ENCODE measurements around the gene MRNIP. TPM values are rescaled to one million over a fixed set of nuclear protein-coding genes. Genes with fewer than 3 reads are reported as not detected.
A peak's percentile ranks its signal among the peaks of the same experiment; 100 is the strongest.

The MRNIP gene, protein sequence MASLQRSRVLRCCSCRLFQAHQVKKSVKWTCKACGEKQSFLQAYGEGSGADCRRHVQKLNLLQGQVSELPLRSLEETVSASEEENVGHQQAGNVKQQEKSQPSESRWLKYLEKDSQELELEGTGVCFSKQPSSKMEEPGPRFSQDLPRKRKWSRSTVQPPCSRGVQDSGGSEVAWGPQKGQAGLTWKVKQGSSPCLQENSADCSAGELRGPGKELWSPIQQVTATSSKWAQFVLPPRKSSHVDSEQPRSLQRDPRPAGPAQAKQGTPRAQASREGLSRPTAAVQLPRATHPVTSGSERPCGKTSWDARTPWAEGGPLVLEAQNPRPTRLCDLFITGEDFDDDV
- 25.7 TPM for total RNA-seq

DNA sequence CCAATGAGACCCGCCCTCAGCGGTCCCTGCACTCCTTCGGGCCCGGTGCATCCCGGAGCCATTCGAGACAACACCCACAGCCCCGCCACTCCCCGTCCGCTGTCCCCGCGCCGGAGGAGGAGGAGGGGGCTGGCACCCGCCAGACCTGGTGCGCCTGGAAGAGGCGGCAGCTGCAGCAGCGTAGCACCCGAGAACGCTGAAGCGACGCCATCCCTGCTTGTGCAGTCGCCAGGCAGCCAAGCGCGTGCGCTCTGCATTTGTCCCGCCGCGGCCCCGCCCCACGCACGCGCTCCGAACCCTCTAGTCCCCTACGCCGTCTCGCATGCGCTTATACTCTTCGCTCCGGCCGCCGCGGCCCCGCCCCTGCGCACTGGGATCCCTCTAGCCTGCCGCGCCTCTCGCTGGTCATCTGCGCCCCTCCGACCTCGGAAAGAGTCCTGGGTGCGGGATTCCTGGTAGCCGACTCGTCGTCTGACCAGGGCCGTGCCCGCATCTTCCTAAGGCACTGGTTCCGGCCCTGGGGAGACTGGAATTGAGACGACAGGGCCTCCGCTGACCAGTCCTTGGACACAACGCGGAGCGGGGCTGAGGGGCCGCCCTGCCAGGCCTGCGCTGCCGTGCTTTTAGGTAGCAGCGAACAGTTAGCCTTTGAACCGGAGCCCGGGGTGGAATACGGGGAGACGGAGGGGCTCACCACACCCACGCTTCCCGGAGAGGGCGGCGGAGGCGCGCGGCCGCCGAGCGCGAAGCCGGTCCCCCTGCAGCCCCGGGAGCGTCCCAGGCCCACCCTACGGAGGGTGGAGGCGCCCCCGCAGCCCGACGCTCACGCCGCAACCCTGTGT, at the start of gene MRNIP:
Gene MRNIP (minus strand): TSS at position 232 of the 842 bp plus-strand sequence. CDS start 21 bp downstream, at position 211.
- peak; percentile 90 for DNase-seq

DNA sequence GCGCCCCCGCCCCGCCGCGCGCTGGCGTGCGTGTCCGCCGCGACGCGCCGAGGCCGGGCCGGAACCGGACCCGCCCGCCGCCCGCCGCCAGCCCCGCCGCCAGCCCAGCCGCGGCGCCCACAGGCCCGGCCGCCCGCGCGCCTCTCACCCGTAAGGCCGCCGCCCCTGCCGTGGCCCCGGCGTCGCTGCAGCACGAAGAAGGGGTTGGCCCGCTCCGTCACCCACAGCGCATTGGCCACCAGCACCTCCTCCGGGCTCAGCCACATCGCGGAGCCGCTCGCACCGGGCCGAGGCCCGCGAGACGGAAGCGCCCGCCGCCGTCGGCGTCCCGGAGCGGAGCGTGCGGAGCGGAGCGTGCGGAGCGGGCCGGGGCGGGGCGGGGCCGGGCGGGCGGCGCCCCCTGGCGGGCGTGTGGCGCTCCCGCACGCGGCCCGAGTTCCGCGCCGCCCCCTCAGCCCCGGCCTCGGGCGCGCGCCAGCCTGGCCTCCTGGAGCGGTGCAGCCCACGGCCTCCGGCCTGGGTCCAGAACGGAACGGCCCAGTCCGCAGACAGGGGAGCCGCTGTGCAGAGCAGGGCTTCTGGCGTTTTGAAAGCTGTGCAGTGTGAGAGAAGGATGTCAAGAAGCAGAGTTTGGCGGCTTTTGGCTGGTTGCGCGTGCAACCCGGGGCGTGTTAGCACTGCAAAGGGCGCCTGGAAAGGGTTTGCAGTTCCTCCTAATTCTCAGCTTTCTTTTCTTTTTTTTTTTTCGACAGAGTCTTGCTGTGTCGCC, 49.1 kb upstream of the MRNIP start, which contains the start of gene TBC1D9B:
Gene TBC1D9B (minus strand): TSS at position 342 of the 769 bp plus-strand sequence. CDS start 76 bp downstream, at position 266.
- peak; percentile 64 for DNase-seq

DNA sequence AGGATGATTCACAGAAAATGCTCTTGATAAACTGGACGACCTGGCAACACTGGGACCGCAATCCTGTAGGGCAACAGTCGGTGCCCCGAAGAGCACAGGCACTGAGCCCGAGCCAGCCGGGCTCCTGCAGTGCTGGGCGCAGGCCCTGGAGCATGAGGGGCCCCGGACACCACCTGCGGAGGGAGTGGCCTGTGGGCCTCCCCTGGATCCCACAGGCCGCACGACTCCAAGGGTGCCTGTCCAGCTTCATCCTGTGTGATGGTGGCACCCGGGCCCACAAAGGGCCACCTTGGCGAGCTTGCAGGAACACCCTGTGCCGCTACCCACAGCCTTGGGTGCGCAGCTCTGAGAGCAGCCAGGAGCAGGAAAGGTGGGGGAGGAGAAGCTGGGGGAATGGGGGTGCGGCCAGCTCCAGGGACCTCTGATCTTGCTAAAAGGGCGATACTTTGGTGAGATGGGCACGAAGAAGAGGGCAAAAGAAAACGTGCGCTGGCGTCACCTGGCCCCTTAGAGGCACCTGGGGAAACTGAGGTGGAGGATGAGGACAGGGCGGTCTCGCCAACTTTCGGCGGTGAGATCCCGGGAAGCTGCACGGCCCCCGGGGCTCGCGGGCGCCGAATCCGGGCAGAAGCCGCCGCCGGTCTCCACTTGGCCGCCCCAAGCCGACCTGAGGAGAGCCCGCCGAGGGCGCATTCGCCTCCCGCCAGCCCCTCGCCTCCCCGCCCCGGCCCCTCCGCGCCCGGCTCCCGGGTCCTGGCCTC, 48.4 kb upstream of the MRNIP start:
- no peak for DNase-seq

DNA sequence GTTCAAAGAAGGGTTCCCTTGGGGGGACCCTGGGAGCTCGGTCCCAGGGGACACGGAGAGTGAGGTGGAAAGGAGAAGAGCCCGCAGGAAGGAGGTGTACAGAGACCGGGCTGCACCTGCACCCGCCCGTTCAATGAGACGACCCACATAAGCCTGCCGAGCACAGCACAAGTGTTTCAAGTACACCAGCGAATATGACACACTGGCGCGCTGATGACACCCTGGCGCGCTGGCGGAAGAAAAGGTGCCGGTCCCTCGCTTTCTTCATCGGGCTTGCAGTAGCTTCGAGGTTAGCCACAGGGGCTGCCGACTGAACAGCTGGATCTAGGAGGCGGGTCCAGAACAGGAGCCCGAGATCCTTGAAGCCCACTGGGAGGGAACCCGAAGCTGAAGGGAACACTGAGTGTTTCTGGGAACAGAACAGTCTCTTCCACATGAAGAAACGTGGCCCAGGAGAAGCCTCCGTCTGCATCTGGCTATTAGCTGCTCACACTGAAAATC, 47.7 kb upstream of the MRNIP start:
- no peak for DNase-seq

DNA sequence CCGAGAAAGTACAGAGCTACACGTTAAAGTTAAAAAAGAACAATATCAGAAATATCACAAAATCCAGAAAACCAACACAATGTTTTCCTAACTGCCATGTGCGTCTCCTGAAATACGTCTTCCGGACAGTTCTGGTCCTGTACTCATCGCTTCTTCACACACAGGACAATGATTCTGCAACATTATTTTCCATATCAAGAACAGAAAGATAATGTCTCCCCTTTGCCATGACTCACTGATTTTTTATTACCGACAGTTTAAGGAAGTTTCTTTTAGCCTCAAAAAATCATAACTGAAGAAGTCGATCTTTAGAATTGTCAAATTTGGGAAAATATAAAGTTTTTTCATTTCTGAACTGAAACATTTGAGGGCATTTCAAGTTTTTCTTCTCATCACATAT, 46.5 kb upstream of the MRNIP start:
- no peak for DNase-seq

DNA sequence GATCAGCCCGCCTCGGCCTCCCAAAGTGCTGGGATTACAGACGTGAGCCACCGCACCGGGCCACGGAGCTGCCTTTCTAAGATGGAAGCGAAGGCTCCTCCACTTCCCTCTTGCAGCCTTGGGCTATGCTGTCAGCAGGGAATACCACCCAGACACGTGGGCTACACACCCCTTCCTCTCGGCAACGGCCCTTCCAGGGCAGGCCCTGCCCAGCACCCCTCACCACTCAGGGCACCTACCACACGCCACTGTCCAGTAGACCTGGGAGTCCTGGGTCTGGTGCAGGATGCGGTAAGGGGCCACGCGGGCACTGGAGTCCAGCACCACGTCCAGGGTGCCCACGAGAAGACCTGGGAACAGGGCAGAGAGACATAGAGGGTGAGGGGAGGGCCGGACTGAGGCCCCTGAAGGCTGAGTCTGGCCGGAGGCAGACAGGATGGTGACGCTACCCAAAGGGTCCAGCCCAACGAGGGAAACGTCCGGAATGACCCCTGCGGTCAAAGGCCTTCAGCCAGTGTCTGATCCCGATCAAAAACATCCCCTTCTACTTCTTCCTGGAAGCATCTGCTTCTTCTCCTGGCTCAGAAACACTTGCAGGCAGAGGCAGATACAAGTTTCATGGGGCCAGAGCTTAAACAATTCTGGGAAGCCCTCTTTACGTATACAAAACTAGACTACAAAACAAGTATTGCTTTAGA, 46.0 kb upstream of the MRNIP start:
- DNase-seq = no peak

DNA sequence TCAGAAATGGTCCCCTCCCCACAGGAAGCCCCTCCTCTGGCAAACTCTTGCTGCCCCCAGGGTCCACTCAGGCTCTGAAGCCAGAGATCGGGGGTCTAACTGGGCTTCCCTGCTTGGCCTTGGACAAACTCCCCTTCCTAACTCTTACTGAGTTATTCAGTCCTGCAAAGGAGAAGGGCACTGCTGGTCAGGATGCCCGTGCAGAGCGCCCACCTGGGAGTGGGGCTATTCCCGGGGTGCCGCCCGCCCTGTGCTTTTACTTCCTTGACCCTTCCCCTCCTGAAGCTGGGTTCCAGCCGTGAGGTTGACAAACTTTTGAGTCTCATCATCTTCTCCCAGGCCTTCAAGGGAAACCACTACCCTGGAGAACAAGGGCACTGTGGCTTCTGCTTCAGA, 44.1 kb upstream of the MRNIP start:
- DNase-seq = no peak

DNA sequence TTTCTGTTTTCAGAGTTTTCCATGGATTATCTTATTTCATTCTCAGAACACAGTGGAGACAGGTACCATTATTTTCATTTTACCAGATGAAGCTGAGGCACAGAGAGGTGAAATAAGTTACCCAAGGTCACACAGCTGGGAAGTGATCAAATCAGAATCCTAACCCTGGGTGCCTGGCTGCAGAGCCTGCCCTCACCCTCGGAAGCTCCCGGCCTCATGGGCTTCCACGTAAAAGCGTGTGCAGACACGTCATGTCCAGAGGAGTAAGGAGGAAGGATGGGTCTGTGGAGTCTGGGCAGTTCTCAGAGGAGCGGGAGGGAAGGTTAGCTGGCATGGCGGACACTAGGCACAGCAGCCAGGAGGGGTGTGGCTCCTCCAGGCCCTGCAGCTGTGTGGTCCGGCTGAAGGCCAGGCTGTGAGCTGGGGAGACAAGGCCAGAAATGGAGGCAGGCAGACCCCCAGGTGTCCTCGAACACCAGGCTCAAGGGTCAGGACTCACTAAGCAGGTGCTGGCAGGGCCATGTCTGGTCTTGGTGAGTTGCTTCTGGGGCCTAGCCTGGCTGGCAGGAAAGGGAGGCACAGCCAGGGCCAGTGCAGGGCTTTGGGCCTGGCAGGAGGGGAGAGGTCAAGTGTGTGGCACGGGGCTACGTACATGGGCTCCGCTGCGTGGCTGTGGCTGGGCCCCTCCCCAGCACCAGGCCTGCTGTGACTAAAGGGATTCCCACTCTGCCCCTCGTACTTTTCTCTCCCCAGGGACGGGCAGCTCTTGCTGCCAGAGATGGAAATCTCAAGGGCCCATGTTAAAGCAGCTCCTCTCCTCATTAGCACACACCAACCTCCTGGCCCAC, 43.5 kb upstream of the MRNIP start:
- DNase-seq = no peak

DNA sequence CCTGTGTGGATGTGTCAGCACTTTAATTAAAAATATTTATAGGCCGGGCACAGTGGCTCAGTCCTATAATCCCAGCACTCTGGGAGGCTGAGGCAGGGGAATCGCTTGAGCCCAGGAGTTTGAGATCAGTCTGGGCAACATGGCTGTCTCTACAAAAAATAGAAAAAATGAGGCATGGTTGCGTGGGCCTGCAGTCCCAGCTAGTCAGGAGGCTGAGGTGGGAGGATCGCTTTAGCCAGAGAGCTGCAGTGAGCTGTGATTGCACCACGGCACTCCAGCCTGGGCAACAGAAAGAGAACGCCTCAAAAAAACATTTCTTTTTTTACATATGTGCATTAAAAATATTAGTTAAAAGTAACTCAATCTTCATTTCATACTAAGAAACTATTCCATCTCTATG, 42.8 kb upstream of the MRNIP start:
- DNase-seq = no peak

DNA sequence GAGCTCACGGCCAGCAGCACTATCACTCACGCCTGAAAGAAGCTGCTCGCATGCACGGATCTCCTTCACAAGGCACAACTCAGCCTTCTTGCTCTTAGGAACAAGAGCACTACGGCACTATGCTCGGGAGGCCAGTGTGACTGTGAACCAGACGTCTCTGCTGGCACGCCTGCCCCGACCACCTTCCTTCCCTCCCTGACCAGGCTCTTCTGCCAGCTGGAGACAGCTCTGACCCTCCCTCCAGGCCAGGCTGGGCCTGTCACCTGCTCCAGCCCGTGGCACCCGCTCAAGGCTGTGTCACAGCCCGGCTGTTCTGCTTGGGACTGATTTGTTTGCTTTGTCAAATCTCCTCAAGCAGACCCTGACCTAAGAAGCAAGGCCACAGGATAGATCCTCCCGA, 42.1 kb upstream of the MRNIP start:
- no peak for DNase-seq

DNA sequence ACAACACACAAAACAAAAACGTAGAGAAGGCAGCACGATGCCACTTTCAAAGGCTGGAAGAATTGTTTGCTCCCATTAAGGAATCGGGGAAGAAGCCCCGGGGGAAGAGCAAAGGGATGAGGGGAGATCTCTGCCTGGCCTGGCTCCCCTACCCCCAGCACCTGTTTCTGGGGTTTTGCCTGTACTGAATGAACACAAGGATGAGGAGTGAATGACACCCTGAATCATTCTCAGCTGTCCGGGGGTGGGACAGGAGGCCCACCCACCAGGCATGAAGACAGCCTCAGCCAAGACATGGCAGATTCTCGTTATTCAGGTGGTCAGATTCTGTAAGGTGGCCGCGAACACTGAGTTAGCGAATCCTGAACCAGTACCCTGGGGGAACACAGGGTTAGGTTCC, 41.6 kb upstream of the MRNIP start:
- no peak for DNase-seq

DNA sequence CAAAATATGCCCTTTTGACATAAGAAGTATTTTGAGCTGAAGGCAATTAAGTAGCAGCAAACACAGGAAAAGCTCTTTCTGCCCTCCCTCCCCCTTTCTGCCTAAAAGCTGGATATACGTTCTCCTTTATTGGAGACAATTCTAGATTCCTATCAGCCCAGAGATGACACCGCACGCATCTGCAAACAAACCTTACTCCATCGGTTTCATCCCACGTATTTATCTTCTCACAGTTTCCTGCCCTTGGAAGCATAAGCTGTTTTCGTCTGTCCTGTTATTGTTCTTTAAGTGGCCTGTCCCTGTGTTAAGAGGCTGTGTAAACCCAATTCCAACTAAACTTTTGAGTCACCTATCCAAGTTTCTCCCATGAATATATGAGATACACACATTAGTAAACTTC, 37.2 kb upstream of the MRNIP start:
- no peak for DNase-seq

DNA sequence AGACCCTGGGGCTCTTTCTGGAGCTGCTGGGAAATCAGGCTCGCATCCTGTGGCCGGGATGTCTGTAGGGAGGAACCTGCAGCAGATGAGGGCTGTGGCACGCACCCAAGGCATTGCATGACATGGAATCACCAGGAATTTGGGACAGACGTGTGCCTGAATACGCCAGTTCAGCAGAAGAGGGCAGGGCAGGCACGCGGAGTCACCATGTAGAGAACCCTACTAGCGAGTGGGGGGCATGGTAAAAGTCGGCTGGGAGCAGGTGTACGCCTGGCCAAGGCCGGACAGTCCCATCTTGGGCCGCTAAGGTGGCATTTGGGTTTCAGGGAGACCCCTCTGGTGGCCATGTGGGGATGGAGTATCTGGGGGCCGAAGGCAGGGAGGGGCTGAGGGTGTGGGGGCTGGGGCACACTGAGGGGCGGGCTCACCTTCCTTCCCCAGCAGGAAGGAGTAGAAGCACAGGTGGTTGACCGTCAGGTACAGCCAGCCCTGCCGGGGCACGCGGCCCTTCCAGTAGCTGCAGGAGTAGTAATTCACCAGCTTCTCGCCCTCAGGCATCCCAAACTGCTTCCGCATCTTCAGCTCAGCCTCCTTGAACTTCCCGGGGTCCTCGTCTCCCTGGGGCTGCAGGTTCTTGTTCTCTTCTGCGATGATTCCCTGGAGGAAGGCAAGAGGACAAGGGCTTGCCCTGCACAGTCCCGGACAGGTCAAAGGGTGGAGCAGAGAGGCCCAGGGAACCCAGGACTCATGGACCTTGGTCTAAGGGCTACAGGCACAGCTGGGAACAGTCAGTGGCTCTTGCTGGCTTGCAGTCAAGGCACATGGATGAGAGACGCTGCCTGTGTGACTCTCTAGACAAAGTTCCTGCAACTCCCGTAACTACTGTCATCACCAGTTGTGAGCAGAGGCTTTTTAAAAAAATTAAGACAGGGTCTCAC, 35.6 kb upstream of the MRNIP start:
- no peak for DNase-seq

DNA sequence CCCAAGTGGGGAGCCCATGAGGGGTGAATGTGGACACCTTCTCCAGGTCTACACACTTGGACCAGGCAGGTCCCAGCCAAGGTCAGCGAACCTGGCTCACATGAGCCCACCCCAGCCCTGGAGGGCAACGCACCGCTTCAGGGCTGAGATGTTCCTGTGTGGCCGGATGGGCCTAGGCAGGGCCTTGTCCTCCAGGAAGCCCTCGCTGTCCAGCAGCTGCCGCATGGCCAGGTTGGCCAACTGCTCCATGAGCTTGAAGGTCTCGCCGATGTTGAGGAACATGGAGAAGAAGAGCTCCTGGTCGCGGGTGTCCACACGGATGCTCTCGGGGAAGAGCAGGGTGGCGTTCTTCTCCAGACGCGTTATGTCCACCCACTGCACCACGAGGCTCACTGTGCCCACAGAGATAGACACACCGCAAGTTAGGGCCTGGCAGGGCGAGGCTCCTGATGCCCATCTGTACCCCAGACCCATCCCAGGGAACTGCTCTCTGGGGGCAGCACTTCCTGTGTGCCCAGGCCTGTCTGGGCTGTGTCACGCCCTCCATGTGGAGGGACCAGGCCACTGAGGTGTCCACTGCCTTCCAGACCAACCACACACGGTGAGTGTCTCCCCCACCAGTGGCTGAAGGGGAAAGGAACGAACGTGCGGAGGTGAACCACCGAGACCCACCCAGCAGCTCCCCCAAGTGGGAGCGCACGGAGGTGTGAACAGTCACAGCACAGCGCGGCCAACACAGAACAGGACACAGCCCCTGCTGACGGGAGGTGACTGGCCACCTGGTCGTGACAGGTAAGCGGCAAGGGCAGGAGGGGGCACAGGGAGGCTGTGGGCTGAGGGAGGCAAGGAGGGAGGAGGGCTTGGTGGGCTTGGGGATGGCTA, 34.7 kb upstream of the MRNIP start:
- DNase-seq = no peak

DNA sequence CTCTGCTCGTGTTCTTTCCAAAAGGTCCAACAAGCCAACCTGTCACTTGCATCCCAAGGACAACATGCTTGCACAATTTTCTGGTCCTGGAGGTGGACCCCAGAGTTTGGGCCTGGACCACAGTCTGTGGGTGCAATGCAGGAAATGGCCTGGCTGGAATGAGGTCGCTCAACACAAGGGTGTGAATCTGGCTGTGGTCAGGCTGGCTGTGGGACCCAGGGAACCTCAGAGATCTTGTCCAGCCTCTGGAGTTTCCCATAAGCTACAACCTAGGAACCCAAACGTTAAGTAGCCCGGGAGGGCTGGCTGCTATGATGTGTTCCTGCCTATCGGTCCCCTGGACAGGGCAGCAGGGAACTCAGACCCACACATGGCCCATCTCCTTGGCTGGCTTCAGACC, 33.6 kb upstream of the MRNIP start:
- DNase-seq = no peak

DNA sequence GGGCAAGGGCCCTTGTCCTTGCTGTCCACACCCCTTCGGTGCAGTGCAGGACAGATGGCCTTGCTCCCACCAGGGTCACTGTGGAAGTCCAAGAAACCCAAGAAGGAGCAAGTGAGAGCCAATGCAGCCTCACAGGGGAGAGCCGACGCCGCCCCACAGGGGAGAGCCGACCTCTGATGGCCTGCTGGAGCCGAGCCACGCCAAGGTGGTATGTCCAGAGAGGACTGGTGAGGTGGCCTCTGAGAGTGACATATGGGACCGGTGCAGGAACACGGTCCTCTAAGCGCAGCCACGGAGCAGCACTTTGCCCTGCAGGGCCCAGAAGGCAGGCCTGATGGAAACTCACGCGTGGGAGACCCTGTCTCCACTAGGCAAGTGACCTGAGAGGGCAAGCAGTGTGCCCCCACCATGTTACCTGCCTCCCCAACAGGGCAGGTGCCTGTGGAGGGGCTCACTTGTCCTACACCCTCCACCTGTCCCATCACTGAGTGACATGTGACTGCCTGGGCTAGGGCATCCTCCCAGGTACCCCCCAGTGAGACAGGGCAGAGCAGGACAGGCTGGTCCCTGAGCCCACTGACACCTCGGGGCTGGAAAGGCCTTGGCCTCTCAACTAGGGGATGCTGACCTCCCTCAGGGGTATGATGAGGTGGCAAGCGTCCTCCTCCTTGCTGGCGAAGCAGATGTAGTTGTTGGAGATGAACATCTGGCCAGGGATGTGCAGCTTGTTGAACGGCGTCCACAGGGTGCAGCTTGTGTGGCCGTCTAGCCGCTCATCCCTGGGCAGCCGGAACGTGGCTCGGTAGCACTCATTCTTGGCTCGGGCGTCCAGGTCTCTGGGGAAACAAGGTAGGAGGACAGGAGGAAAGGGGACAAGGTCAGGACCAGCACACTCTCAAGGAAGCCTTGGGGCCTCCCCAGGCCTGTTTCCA, 32.4 kb upstream of the MRNIP start:
- DNase-seq = no peak

DNA sequence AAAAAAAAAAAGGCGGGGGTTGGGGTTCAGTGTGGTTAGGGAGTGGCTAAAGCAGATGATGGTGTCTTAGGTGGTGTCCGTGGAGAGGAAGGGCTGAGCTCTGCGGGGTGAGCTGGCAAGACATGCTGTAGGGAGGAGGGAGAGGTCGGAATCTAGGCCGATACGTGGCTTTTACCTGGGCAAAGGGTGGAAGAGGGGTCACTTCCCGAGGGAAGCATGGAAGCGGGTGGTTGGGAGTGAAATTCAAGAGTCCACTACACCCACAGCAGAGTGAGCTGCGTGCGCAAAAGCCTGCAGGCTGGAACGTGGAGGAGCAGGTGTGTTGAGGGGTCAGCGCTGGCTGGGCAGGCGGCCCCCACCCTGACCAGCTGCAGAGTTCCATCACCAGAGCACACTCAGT, 31.3 kb upstream of the MRNIP start:
- no peak for DNase-seq

All from skin of body (tissue), 2 donors.